NCI-H2227 (cell line): ENCODE measurements around the gene CDC42BPB.
A peak's percentile ranks its signal among the peaks of the same experiment; 100 is the strongest.
"Not testable (repeated sequence)": the region's sequence is repeated elsewhere in the genome, so short reads cannot be mapped to it uniquely, and the experiment has no call there.

Source experiments
- DNase-seq: peaks from one replicate; lab custom pipeline; 2025; ENCODE audit not compliant: unreplicated experiment; lab: John Stamatoyannopoulos, UW

CDC42BPB gene

GRCh38 chr14:102931580-102932285 is 125.6 kb downstream of the CDC42BPB start:
- no peak for DNase-seq

- no peak for DNase-seq
These were observed 126.4 kb downstream of the CDC42BPB start for GRCh38 chr14:102930753-102931579.

GRCh38 chr14:102930138-102930752 is 127.1 kb downstream of the CDC42BPB start:
- peak; percentile 40 for DNase-seq

- DNase-seq, result no peak
These were observed 127.9 kb downstream of the CDC42BPB start for GRCh38 chr14:102929241-102930137.

- peak; percentile 78 for DNase-seq
These were observed 128.7 kb downstream of the CDC42BPB start for GRCh38 chr14:102928412-102929240.

GRCh38 chr14:102927878-102928411 is 129.4 kb downstream of the CDC42BPB start:
- DNase-seq, result no peak

- no peak for DNase-seq
These were observed 129.9 kb downstream of the CDC42BPB start for GRCh38 chr14:102927346-102927877.

- not testable (repeated sequence) for DNase-seq
These were observed 130.5 kb downstream of the CDC42BPB start for GRCh38 chr14:102926840-102927239.

- DNase-seq, result no peak
These were observed 131.2 kb downstream of the CDC42BPB start for GRCh38 chr14:102926104-102926503.

GRCh38 chr14:102925646-102926045 is 131.7 kb downstream of the CDC42BPB start:
- DNase-seq, result no peak

- no peak for DNase-seq
These were observed 132.4 kb downstream of the CDC42BPB start for GRCh38 chr14:102924632-102925588.

- no peak for DNase-seq
These were observed 133.3 kb downstream of the CDC42BPB start for GRCh38 chr14:102923925-102924486.

- no peak for DNase-seq
These were observed 134.0 kb downstream of the CDC42BPB start for GRCh38 chr14:102923201-102923924.

- no peak for DNase-seq
These were observed 134.7 kb downstream of the CDC42BPB start, which contains the start of gene AMN for GRCh38 chr14:102922490-102923200. AMN (plus strand) TSS chr14:102922663; CDS start chr14:102922689, 26 bp downstream.

GRCh38 chr14:102920998-102921304 is 136.4 kb downstream of the CDC42BPB start:
- DNase-seq, result no peak

- DNase-seq, result no peak
These were observed 136.9 kb downstream of the CDC42BPB start for GRCh38 chr14:102920273-102920997.
